SK-MEL-5 (cell line): ENCODE results near the gene PTMA. TPM values are rescaled to one million over a fixed set of nuclear protein-coding genes. Genes with fewer than 3 reads are reported as not detected.
A peak's percentile ranks its signal among the peaks of the same experiment; 100 is the strongest.
"Not testable (repeated sequence)": the region's sequence is repeated elsewhere in the genome, so short reads cannot be mapped to it uniquely, and the experiment has no call there.

Source experiments
- DNase-seq: peaks from one replicate; pipeline ENCODE4 v3.0.0-alpha.2; 2016; ENCODE audit warnings: low read depth, low spot score
- in situ Hi-C: cut with HindIII; loops from 2 replicates; pipeline ENCODE4 v1.10.0; 2016; ENCODE audit warnings: low sequenced_read_pairs, high pct_unique_total_duplicates, low pct_unique_long_range_greater_than_20kb
- polyA plus RNA-seq, 2 experiments: library from polyadenylated mRNA; depleted of rRNA; stranded (reverse); fragments of >200 nt; gene quantifications; 2 replicates each; pipeline ENCODE4 v1.2.3, GENCODE V29; 2015
- total RNA-seq: library from RNA; depleted of rRNA; stranded (reverse); fragments of >200 nt; shearing (Covaris generic); gene quantifications from 2 replicates; pipeline ENCODE4 v1.2.3, GENCODE V29; 2014; rRNA removed

PTMA gene
- total RNA-seq: 885 and 950 TPM in 2 replicates
- polyA plus RNA-seq (2015; cell fraction: cytosol; rRNA removed): 774 and 799 TPM in 2 replicates
- 180 and 218 TPM in 2 replicates for polyA plus RNA-seq (2015; cell fraction: nucleus; rRNA removed)

GRCh38 chr2:231707927-231708772, at the start of gene PTMA:
PTMA (plus strand) TSS chr2:231708525; CDS start chr2:231708707, 182 bp downstream.
- DNase-seq: peak; percentile 98
- in situ Hi-C loops: no loop called here

GRCh38 chr2:231660073-231660472, 48.3 kb upstream of the PTMA start:
- in situ Hi-C loops, DNase-seq: not testable (repeated sequence)

GRCh38 chr2:231660860-231661259, 47.5 kb upstream of the PTMA start:
- in situ Hi-C loops: no loop called here
- DNase-seq: no peak

GRCh38 chr2:231661422-231662027, 46.8 kb upstream of the PTMA start:
- in situ Hi-C loops: no loop called here
- no peak for DNase-seq

GRCh38 chr2:231662028-231662810, 46.1 kb upstream of the PTMA start:
- in situ Hi-C loops: no loop called here
- DNase-seq: peak; percentile 22

GRCh38 chr2:231662811-231663457, 45.4 kb upstream of the PTMA start:
- DNase-seq: no peak
- in situ Hi-C loops: no loop called here

GRCh38 chr2:231663458-231664212, 44.7 kb upstream of the PTMA start:
- in situ Hi-C loops: no loop called here

GRCh38 chr2:231664727-231665126, 43.6 kb upstream of the PTMA start:
- no peak for DNase-seq
- in situ Hi-C loops: no loop called here

More at GRCh38 chr2:231663458-231664212, 44.7 kb upstream of the PTMA start:
- DNase-seq: no peak

- in situ Hi-C loops: no loop called here
- DNase-seq: no peak
Observed at GRCh38 chr2:231665245-231666170, 42.8 kb upstream of the PTMA start.

GRCh38 chr2:231666171-231667095, 41.9 kb upstream of the PTMA start:
- in situ Hi-C loops: no loop called here
- DNase-seq: no peak

- no peak for DNase-seq
- in situ Hi-C loops: no loop called here
Observed at GRCh38 chr2:231667096-231667427, 41.3 kb upstream of the PTMA start.

- in situ Hi-C loops: no loop called here
Observed at GRCh38 chr2:231667496-231667895, 40.8 kb upstream of the PTMA start.

GRCh38 chr2:231668981-231669380, 39.3 kb upstream of the PTMA start:
- no peak for DNase-seq
- in situ Hi-C loops: no loop called here

More at GRCh38 chr2:231667496-231667895, 40.8 kb upstream of the PTMA start:
- no peak for DNase-seq

GRCh38 chr2:231671270-231672050, 36.9 kb upstream of the PTMA start:
- in situ Hi-C loops: no loop called here
- DNase-seq: no peak
